ENCODE data around the gene MT1B.
"Not testable (repeated sequence)": the region's sequence is repeated elsewhere in the genome, so short reads cannot be mapped to it uniquely, and the experiment has no call there.

Gene MT1B

GRCh38 chr16:56669840-56670619, 18.3 kb downstream of the MT1B start:
- no peak for DNase-seq

- DNase-seq: no peak
Measured at GRCh38 chr16:56670620-56670934, 18.9 kb downstream of the MT1B start.

GRCh38 chr16:56671691-56672090, 20.0 kb downstream of the MT1B start:
- not testable (repeated sequence) for DNase-seq

DNA sequence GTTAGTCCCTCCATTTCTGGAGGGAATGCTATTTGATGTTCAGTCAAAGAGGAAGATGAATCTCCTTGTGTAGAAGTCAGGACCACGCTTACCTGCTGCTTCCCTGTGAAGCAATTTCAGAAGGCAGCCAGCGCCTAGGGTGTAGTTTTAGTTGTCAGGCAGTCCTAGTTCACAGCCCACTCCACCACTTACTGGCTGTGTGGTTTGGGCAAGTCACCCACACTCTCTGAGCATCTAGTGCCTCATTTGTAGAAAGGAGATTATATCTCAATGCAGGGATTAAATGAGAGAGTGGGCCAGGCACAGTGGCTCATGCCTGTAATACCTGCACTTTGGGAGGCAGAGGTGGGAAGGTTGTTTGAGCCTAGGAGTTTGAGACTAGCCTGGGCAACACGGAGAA, 20.5 kb downstream of the MT1B start:
- DNase-seq: not testable (repeated sequence)

DNA sequence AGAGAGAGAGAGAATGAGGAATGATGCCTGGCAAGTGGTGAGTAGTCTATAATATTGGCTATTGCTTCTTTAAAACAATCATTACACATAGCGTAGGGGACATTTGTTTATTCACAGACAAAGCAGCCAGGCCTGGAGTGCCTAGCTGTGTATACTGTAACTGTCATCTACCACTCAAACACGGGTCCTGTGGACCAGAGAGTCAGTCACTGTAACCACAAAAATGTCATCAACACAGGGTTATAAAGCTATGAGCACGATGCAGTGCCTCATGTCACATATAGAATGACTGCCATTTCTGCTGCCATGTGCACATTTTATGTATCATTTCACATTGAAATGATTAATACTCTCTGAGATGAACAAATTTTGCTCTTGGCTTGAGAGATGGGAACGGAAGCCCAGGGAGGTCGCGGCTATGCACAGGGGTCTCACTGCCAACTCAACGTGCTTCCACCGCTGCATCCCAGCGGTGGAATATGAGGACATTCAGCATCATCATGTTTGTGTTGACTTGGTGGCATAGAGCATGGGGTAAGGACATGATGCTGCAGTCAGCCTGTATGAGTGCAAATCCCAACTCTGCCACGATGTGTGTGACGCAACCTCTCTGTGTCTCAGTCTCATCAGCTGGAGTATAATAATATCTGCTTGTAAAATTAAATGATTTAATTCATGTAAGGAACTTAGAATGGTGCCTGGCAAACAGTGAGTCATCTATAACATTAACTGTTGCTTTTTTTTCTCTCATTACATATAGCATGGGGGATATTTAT, 21.3 kb downstream of the MT1B start:
- no peak for DNase-seq

DNA sequence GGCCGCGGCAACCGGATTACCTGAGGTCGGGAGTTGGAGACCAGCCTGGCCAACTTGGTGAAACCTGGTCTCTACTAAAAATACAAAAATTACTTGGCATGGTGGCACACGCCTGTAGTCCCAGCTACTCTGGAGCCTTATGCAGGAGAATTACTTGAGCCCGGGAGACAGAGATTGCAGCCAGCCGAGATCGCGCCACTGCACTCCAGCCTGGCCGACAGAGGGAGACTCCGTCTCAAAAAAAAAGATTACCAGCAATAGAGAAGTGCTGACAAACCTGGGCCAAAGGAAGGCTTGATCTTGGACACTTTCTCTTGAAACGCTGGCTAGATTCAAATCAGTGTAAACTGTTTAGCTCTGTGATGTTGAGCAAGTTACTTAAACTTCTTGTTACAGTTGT, 22.2 kb downstream of the MT1B start:
- no peak for DNase-seq

DNA sequence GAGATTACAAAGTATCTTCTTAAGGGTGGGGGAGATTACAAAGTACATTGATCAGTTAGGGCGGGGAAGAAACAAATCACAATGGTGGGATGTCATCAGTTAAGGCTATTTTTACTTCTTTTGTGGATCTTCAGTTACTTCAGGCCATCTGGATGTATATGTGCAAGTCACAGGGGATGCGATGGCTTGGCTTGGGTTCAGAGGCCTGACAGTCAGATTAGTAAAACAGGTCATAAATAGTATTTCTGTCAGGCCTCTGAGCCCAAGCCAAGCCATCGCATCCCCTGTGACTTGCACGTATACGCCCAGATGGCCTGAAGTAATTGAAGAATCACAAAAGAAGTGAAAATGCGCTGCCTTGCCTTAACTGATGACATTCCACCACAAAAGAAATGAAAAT, 22.9 kb downstream of the MT1B start:
- not testable (repeated sequence) for DNase-seq

GRCh38 chr16:56675685-56676210, 24.1 kb downstream of the MT1B start:
- no peak for DNase-seq

DNA sequence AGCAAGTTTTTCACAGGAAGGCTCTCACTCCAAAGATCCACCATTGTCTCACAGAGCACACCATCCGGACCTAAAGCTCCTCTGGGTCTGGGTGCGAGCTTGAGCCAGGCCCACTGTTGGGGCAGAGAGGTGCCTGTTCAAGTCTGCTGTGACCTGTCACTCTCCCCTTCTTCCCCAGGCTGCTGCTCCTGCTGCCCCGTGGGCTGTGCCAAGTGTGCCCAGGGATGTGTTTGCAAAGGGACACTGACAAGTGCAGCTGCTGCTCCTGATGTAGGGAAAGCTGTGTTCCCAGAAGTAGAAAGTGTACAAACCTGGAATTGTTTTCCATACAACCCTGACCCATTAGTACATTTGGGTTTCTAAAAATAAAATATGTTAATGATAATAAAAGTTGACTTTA, 25.8 kb downstream of the MT1B start:
- no peak for DNase-seq

- no peak for DNase-seq
Measured at GRCh38 chr16:56679078-56679730, 27.5 kb downstream of the MT1B start.

GRCh38 chr16:56679818-56680217, 28.1 kb downstream of the MT1B start:
- DNase-seq: no peak

DNA sequence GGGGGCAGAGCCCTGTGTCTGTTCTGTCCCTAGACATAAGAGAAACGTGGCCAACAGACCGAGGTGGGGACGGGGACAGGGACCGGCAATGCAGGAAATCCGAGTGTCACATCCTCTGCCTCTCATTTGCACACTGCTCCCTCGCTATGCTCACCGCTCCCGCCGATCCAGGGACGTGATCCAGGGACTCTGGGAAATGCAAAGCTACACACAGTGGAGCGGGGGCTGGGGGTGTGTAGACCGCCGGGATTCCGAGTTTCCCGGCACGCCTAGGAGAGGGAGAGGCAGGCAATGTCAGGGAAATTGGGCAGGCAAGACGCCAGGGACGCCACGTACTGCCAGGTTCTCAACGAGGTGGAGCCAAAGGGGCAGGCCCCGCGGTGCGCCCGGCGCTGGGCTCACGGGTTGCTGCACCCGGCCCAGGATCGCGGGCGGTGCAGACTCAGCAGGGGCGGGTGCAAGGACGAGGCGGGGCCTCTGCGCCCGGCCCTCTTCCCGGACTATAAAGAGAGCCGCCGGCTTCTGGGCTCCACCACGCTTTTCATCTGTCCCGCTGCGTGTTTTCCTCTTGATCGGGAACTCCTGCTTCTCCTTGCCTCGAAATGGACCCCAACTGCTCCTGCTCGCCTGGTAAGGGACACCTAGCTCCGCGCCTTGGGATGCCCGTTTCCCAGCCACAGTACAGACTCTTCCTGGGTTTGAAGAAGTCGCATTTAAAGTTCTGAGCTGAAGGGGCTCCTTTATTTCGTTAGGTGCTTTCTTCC, 30.4 kb downstream of the MT1B start, which contains the start of gene MT1X:
TSS of gene MT1X (plus strand) at position 532 of the 764 bp plus-strand sequence. CDS start at position 603, 71 bp downstream.
- peak; percentile 82 for DNase-seq

DNA sequence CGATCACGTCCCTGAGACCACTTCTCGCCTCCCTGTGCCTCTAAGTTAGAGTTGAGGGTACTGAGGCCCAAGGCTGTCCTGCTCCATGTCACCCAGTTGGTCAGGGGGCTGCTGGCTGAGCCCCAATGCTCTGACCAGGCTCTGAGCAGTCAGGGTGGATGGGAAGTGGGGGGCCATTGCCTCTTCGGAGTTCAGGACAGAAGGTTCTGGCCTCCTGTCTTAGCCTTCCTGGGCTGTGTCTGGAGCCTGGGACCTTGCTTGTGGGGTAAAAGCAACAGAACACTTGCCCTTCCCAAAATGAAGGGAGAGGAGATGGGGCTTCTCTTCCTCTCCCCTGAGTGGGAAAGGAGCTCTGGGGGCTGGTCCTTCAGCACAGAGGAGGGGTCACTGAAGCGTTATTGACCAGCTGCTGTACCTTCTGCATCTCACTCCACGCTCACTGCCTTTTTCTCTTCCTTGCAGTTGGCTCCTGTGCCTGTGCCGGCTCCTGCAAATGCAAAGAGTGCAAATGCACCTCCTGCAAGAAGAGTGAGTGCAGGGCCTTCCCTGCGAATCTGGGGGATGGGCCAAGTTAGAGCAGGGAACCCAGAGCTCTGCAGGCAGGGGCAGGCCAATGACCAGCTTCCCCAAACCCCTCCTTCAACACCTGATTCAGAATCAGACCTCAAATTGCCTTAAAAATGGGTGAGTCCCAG, 31.2 kb downstream of the MT1B start:
- no peak for DNase-seq

- DNase-seq: no peak
Measured at GRCh38 chr16:56683424-56684172, 31.9 kb downstream of the MT1B start.

GRCh38 chr16:56684256-56684925, 32.7 kb downstream of the MT1B start:
- DNase-seq: no peak

- DNase-seq: no peak
Measured at GRCh38 chr16:56684926-56685590, 33.4 kb downstream of the MT1B start.

GRCh38 chr16:56686758-56687157, 35.1 kb downstream of the MT1B start:
- DNase-seq: no peak

- DNase-seq: no peak
Measured at GRCh38 chr16:56688762-56689161, 37.1 kb downstream of the MT1B start.

- DNase-seq: peak; percentile 20
Measured at GRCh38 chr16:56689171-56689570, 37.5 kb downstream of the MT1B start.
